Gastrocnemius medialis (tissue), 4 donors: Measurements from ENCODE around the gene TSSC4.

Experiments used
- CTCF ChIP-seq, 5 experiments: fragments of 450-650 bp in 3 of 5; fragments of 200-600 bp in 2 of 5; sonication (generic) in 2 of 5; IDR thresholded peaks in 4 of 5; conservative IDR thresholded peaks in 1 of 5; 1 replicate in 4 of 5; 2 replicates in 1 of 5; pipeline ENCODE4 v1.5.1; 2016 to 2019; ENCODE audit warnings: antibody characterized with exemption in 5 of 5, mild to moderate bottlenecking in 3 of 5, moderate library complexity in 3 of 5
- POLR2A ChIP-seq, 2 donors: fragments of 450-650 bp; IDR thresholded peaks; one replicate each; pipeline ENCODE4 v1.6.1; 2017; ENCODE audit warnings: antibody characterized with exemption in 2 of 2, mild to moderate bottlenecking in 2 of 2, moderate library complexity in 2 of 2

GRCh38 chr11:2394818-2395105, 5.8 kb upstream of the TSSC4 start:
- TF ChIP-seq CTCF (IDR thresholded peaks at IDR 0.05 in 4 of 5, conservative IDR thresholded peaks at IDR 0.05 in 1 of 5) (no peak), POLR2A (IDR thresholded peaks at IDR 0.05) (no peak)
